GM23248 (cell line): ENCODE measurements around the gene SEMA4G. TPM values are rescaled to one million over a fixed set of nuclear protein-coding genes. Genes with fewer than 3 reads are reported as not detected.
A peak's percentile ranks its signal among the peaks of the same experiment; 100 is the strongest.

Experiments
- DNase-seq: peaks from one replicate; pipeline ENCODE4 v3.0.0-alpha.2; 2015
- H2AFZ ChIP-seq: fragments of 200-600 bp; sonication (generic); 2 replicates; pipeline ENCODE4 v1.6.1; 2016; ENCODE audit warnings: antibody characterized with exemption
- H3F3A ChIP-seq: fragments of 200-600 bp; sonication (generic); 2 replicates; pipeline ENCODE4 v1.6.1; 2016; ENCODE audit warnings: mild to moderate bottlenecking, antibody characterized with exemption, mixed run types; ENCODE audit not compliant: insufficient read depth
- H3K27ac ChIP-seq: fragments of 200-600 bp; sonication (generic); 2 replicates; pipeline ENCODE4 v1.5.1; 2016; ENCODE audit warnings: mild to moderate bottlenecking
- H3K27me3 ChIP-seq: fragments of 200-600 bp; sonication (generic); replicated peaks from 2 replicates; pipeline ENCODE4 v1.6.1; 2016; ENCODE audit warnings: mild to moderate bottlenecking; ENCODE audit not compliant: insufficient read depth
- H3K36me3 ChIP-seq: fragments of 200-600 bp; sonication (generic); 2 replicates; pipeline ENCODE4 v1.6.1; 2016; ENCODE audit warnings: low read depth, mild to moderate bottlenecking
- H3K4me1 ChIP-seq: fragments of 200-600 bp; sonication (generic); 2 replicates; pipeline ENCODE4 v1.6.1; 2016; ENCODE audit warnings: mild to moderate bottlenecking; ENCODE audit not compliant: insufficient read depth
- H3K4me2 ChIP-seq: fragments of 200-600 bp; sonication (generic); one replicate; pipeline ENCODE4 v1.6.1; 2016; ENCODE audit warnings: mild to moderate bottlenecking; ENCODE audit not compliant: unreplicated experiment
- H3K4me3 ChIP-seq: fragments of 200-600 bp; sonication (generic); 2 replicates; pipeline ENCODE4 v1.5.1; 2016; ENCODE audit warnings: mild to moderate bottlenecking
- H3K79me2 ChIP-seq: fragments of 200-600 bp; sonication (generic); 2 replicates; pipeline ENCODE4 v1.6.1; 2016; ENCODE audit warnings: mild to moderate bottlenecking; ENCODE audit not compliant: insufficient read depth
- H3K9ac ChIP-seq: fragments of 200-600 bp; sonication (generic); 2 replicates; pipeline ENCODE4 v1.6.1; 2016; ENCODE audit warnings: mild to moderate bottlenecking
- H3K9me2 ChIP-seq: fragments of 200-600 bp; sonication (generic); 2 replicates; pipeline ENCODE4 v1.6.1; 2016; ENCODE audit warnings: mixed run types, mild to moderate bottlenecking, moderate library complexity; ENCODE audit not compliant: insufficient read depth
- H3K9me3 ChIP-seq: fragments of 200-600 bp; sonication (generic); one replicate; pipeline ENCODE4 v1.6.1; 2017; ENCODE audit warnings: low read depth
- H4K20me1 ChIP-seq: fragments of 200-600 bp; sonication (generic); 2 replicates; pipeline ENCODE4 v1.6.0; 2016; ENCODE audit not compliant: insufficient read depth
- EZH2 ChIP-seq: fragments of 200-600 bp; sonication (generic); IDR thresholded peaks from 2 replicates; pipeline ENCODE4 v1.6.1; 2018; ENCODE audit warnings: antibody characterized with exemption, mild to moderate bottlenecking; ENCODE audit not compliant: insufficient read depth, poor library complexity, severe bottlenecking
- EZH2phosphoT487 ChIP-seq: fragments of 200-600 bp; sonication (generic); IDR thresholded peaks from 2 replicates; pipeline ENCODE4 v1.6.1; 2018; ENCODE audit warnings: antibody characterized with exemption, moderate library complexity, mild to moderate bottlenecking, low read depth; ENCODE audit not compliant: insufficient read depth
- WGBS, 2 experiments: methylation state at CpG; one replicate each; pipeline ENCODE4 v1.1.6; 2015 to 2017; ENCODE audit warnings: low lambda C conversion rate in 2 of 2, low coverage in 1 of 2; ENCODE audit errors: missing lambda C conversion rate in 2 of 2; 5-methylcytosine and 5-hydroxymethylcytosine counted together
- in situ Hi-C: fragments of 300-500 bp; cut with MboI; formaldehyde crosslinking; loops from 2 replicates; pipeline ENCODE4 v1.15.0; 2020
- polyA plus RNA-seq: library from polyadenylated mRNA; unstranded; fragments of >200 nt; fragmentation: Nextera tagmentation; extraction: Ambion mirVana; gene quantifications from 2 replicates; pipeline ENCODE4 v1.2.1, GENCODE V29; 2016
- total RNA-seq: library from RNA; depleted of rRNA; stranded (reverse); fragments of >200 nt; shearing (Covaris generic); gene quantifications from 2 replicates; pipeline ENCODE4 v1.2.3, GENCODE V29; 2014

The SEMA4G gene
- total and polyA plus RNA-seq, 2 experiments from 2014 or later: 0.11 to 1.1 TPM

GRCh38 chr10:101005361-101005760 is 36.1 kb downstream of the SEMA4G start:
- Histone ChIP-seq H3K4me3 (no peak overlapping the region), H3K27me3 (no peaks in the 10 kb centered on the region), H3K4me2 (no peak overlapping the region), H3K36me3 (peaks cover 23% of the 10 kb centered on the region), H3K9me2 (no peaks in the 10 kb centered on the region), H3K79me2 (peaks cover 58% of the 10 kb centered on the region), H3K4me1 (peaks cover 12% of the 10 kb centered on the region; the same call in 1 of the 2 replicates), H3K9ac (no peak overlapping the region), H3K9me3 (no peaks in the 10 kb centered on the region), H3K27ac (no peak overlapping the region), H4K20me1 (no peaks in the 10 kb centered on the region), H2AFZ (no peak overlapping the region), H3F3A (peaks cover 9% of the 10 kb centered on the region)
- in situ Hi-C loops: no loop called here
- 88 to 93% methylated on average over 21 to 23 of the region's 23 CpGs for WGBS, 2 experiments
- TF ChIP-seq EZH2: no peak
- no peak for DNase-seq

- H3K9me3 ChIP-seq: no peaks in the 10 kb centered on the region
- H3K4me3 ChIP-seq: no peak overlapping the region
- in situ Hi-C loops: no loop called here
- WGBS, 2 experiments: 95 to 98% methylated on average over 4 of the region's 4 CpGs
- no peak for DNase-seq
- H3K9me2 ChIP-seq: no peaks in the 10 kb centered on the region
- peaks cover 51% of the 10 kb centered on the region for H3K79me2 ChIP-seq
- no peak overlapping the region for H2AFZ ChIP-seq
- H3K27ac ChIP-seq: no peak overlapping the region
- TF ChIP-seq EZH2phosphoT487 (no peak), EZH2 (no peak)
- no peak overlapping the region for H3K9ac ChIP-seq
- no peak overlapping the region for H3K4me2 ChIP-seq
- peaks cover 9% of the 10 kb centered on the region; the same call in 1 of the 2 replicates for H3K4me1 ChIP-seq
- H3K27me3 ChIP-seq: no peaks in the 10 kb centered on the region
- H4K20me1 ChIP-seq: no peaks in the 10 kb centered on the region
- peaks cover 3% of the 10 kb centered on the region for H3F3A ChIP-seq
- peaks cover 23% of the 10 kb centered on the region for H3K36me3 ChIP-seq
Observed at GRCh38 chr10:101005869-101006567, 36.7 kb downstream of the SEMA4G start.

GRCh38 chr10:101006593-101007098 is 37.3 kb downstream of the SEMA4G start:
- Histone ChIP-seq H3K27ac (no peak overlapping the region), H2AFZ (no peak overlapping the region), H3K27me3 (no peaks in the 10 kb centered on the region), H3K9me3 (no peaks in the 10 kb centered on the region), H3K9ac (no peak overlapping the region), H3K4me3 (no peak overlapping the region), H3K36me3 (peaks cover 23% of the 10 kb centered on the region), H3K9me2 (no peaks in the 10 kb centered on the region), H3K79me2 (peaks cover 45% of the 10 kb centered on the region), H3K4me2 (no peak overlapping the region), H3F3A (no peaks in the 10 kb centered on the region; the same call in 1 of the 2 replicates), H4K20me1 (no peaks in the 10 kb centered on the region), H3K4me1 (0 out of 2 replicates have a peak, but pooled peaks cover 6% of the 10 kb centered on the region)
- in situ Hi-C loops: no loop called here
- no peak for TF ChIP-seq EZH2phosphoT487
- no peak for TF ChIP-seq EZH2
- 85 to 87% methylated on average over 32 to 33 of the region's 33 CpGs for WGBS, 2 experiments
- no peak for DNase-seq

- 0 out of 2 replicates have a peak, but pooled peaks cover under 1% of the 10 kb centered on the region for H3F3A ChIP-seq
- peak overlapping the region; percentile 21; the same call in 1 of the 2 replicates for H3K9ac ChIP-seq
- peaks cover 39% of the 10 kb centered on the region for H3K79me2 ChIP-seq
- WGBS, 2 experiments: 50 to 69% methylated on average over 11 of the region's 11 CpGs
- TF ChIP-seq EZH2phosphoT487: no peak
- no peak for TF ChIP-seq EZH2
- DNase-seq: no peak
- in situ Hi-C loops: no loop called here
- no peaks in the 10 kb centered on the region for H3K27me3 ChIP-seq
- no peak overlapping the region for H3K4me2 ChIP-seq
- H3K36me3 ChIP-seq: peaks cover 23% of the 10 kb centered on the region
- H3K27ac ChIP-seq: no peak overlapping the region
- no peak overlapping the region for H3K4me3 ChIP-seq
- no peak overlapping the region for H2AFZ ChIP-seq
- H3K4me1 ChIP-seq: 0 out of 2 replicates have a peak, but pooled peaks cover 2% of the 10 kb centered on the region
- no peaks in the 10 kb centered on the region for H3K9me3 ChIP-seq
- no peaks in the 10 kb centered on the region for H3K9me2 ChIP-seq
- no peaks in the 10 kb centered on the region for H4K20me1 ChIP-seq
Observed at GRCh38 chr10:101007099-101007711, 37.9 kb downstream of the SEMA4G start.
